HepG2 (cell line): ENCODE data around the gene PIGC. TPM values are rescaled to one million over a fixed set of nuclear protein-coding genes. Genes with fewer than 3 reads are reported as not detected.

Experiments
- CBFB ChIP-seq: sonication (generic); formaldehyde crosslinking; IDR thresholded peaks from 2 replicates; pipeline ENCODE4 v1.4.0; 2020; ENCODE audit warnings: missing genetic modification reagents
- DNMT1 ChIP-seq: sonication (generic); formaldehyde crosslinking; IDR thresholded peaks from 2 replicates; pipeline ENCODE4 v1.5.1; 2020; ENCODE audit warnings: mild to moderate bottlenecking, missing genetic modification reagents
- EHMT2 ChIP-seq: fragments of 200-600 bp; sonication (generic); IDR thresholded peaks from 2 replicates; pipeline ENCODE4 v1.7.0; 2017; ENCODE audit warnings: antibody characterized with exemption, low read depth, low read length, borderline replicate concordance
- ELF1 ChIP-seq: sonication (generic); formaldehyde crosslinking; IDR thresholded peaks from 2 replicates; pipeline ENCODE4 v1.4.0; 2020; ENCODE audit warnings: missing genetic modification reagents
- FOXJ3 ChIP-seq: sonication (generic); formaldehyde crosslinking; IDR thresholded peaks from 2 replicates; pipeline ENCODE4 v1.4.0; 2020; ENCODE audit warnings: missing genetic modification reagents, mild to moderate bottlenecking, borderline replicate concordance
- FOXP1 ChIP-seq, 2 experiments: fragments of 450-650 bp in 1 of 2; IDR thresholded peaks; 2 replicates each; pipeline ENCODE4 v1.6.1; 2017 to 2018; ENCODE audit warnings: antibody characterized with exemption in 1 of 2
- GLI4 ChIP-seq: sonication (generic); formaldehyde crosslinking; IDR thresholded peaks from 2 replicates; pipeline ENCODE4 v1.5.1; 2020; ENCODE audit warnings: missing genetic modification reagents, mild to moderate bottlenecking, moderate library complexity, borderline replicate concordance
- HMG20A ChIP-seq: IDR thresholded peaks from 2 replicates; pipeline ENCODE4 v1.6.1; 2016; ENCODE audit warnings: borderline replicate concordance
- HNRNPUL1 ChIP-seq: fragments of 200-400 bp; formaldehyde crosslinking; IDR thresholded peaks from 2 replicates; pipeline ENCODE4 v1.6.1; 2017; ENCODE audit warnings: low read depth, mild to moderate bottlenecking, low read length, moderate library complexity
- JUND ChIP-seq: sonication (generic); formaldehyde crosslinking; IDR thresholded peaks from 2 replicates; pipeline ENCODE4 v1.8.0; 2022; ENCODE audit warnings: mild to moderate bottlenecking, missing genetic modification reagents
- MTF1 ChIP-seq: sonication (generic); formaldehyde crosslinking; IDR thresholded peaks from 2 replicates; pipeline ENCODE4 v1.5.0; 2020; ENCODE audit warnings: missing genetic modification reagents
- NCOA2 ChIP-seq: sonication (generic); formaldehyde crosslinking; IDR thresholded peaks from 2 replicates; pipeline ENCODE4 v1.8.0; 2022; ENCODE audit warnings: inconsistent platforms
- NCOR1 ChIP-seq: fragments of 200-600 bp; sonication (generic); IDR thresholded peaks from 2 replicates; pipeline ENCODE4 v1.7.0; 2017; ENCODE audit warnings: antibody characterized with exemption, low read length, borderline replicate concordance
- NFE2L2 ChIP-seq: fragments of 150-350 bp; IDR thresholded peaks from 2 replicates; pipeline ENCODE4 v1.6.1; 2014; ENCODE audit warnings: low read length
- PBX2 ChIP-seq: IDR thresholded peaks from 2 replicates; pipeline ENCODE4 v1.6.1; 2016; ENCODE audit warnings: control low read depth
- PREB ChIP-seq: sonication (generic); formaldehyde crosslinking; IDR thresholded peaks from 2 replicates; pipeline ENCODE4 v1.4.0; 2020; ENCODE audit warnings: missing genetic modification reagents
- RFXAP ChIP-seq: sonication (generic); formaldehyde crosslinking; IDR thresholded peaks from 2 replicates; pipeline ENCODE4 v1.4.0; 2020; ENCODE audit warnings: missing genetic modification reagents, borderline replicate concordance
- SMYD3 ChIP-seq: sonication (generic); formaldehyde crosslinking; IDR thresholded peaks from 2 replicates; pipeline ENCODE4 v1.8.1; 2023; ENCODE audit warnings: mild to moderate bottlenecking, missing genetic modification reagents
- SNRNP70 ChIP-seq: fragments of 200-400 bp; formaldehyde crosslinking; IDR thresholded peaks from 2 replicates; pipeline ENCODE4 v1.6.1; 2017; ENCODE audit warnings: mild to moderate bottlenecking, low read depth, low read length, moderate library complexity
- U2AF1 ChIP-seq: fragments of 200-400 bp; formaldehyde crosslinking; optimal IDR thresholded peaks from 2 replicates; pipeline ENCODE3; 2017; ENCODE audit warnings: mild to moderate bottlenecking, low read depth, low read length
- ZFP37 ChIP-seq: sonication (generic); formaldehyde crosslinking; IDR thresholded peaks from 2 replicates; pipeline ENCODE4 v1.4.0; 2020; ENCODE audit warnings: missing genetic modification reagents, borderline replicate concordance
- ZFY ChIP-seq: sonication (generic); formaldehyde crosslinking; IDR thresholded peaks from 2 replicates; pipeline ENCODE4 v1.4.0; 2020; ENCODE audit warnings: missing genetic modification reagents
- ZNF138 ChIP-seq: sonication (generic); formaldehyde crosslinking; IDR thresholded peaks from 2 replicates; pipeline ENCODE4 v1.5.0; 2020; ENCODE audit warnings: mild to moderate bottlenecking, low read depth, missing genetic modification reagents
- ZNF232 ChIP-seq: sonication (generic); formaldehyde crosslinking; IDR thresholded peaks from 2 replicates; pipeline ENCODE4 v1.4.0; 2020; ENCODE audit warnings: missing genetic modification reagents, borderline replicate concordance
- ZNF292 ChIP-seq: sonication (generic); formaldehyde crosslinking; IDR thresholded peaks from 2 replicates; pipeline ENCODE4 v1.8.1; 2022; ENCODE audit warnings: mild to moderate bottlenecking, low read depth, missing genetic modification reagents, borderline replicate concordance
- ZNF362 ChIP-seq: sonication (generic); formaldehyde crosslinking; IDR thresholded peaks from 2 replicates; pipeline ENCODE4 v1.4.0; 2020; ENCODE audit warnings: missing genetic modification reagents, mild to moderate bottlenecking, borderline replicate concordance
- ZNF382 ChIP-seq: sonication (generic); formaldehyde crosslinking; IDR thresholded peaks from 2 replicates; pipeline ENCODE4 v1.5.0; 2020; ENCODE audit warnings: missing genetic modification reagents, mild to moderate bottlenecking, borderline replicate concordance
- ZNF468 ChIP-seq: sonication (generic); formaldehyde crosslinking; IDR thresholded peaks from 2 replicates; pipeline ENCODE4 v1.8.0; 2022; ENCODE audit warnings: mild to moderate bottlenecking, moderate library complexity, missing genetic modification reagents
- polyA plus RNA-seq, 8 experiments: library from polyadenylated mRNA; depleted of rRNA in 3 of 8; stranded (reverse) in 7 of 8; unstranded in 1 of 8; fragments of >200 nt; fragmentation: Illumina TruSeq in 4 of 8; extraction: Trizol in 4 of 8; gene quantifications; 2 replicates each; pipeline versions ENCODE4 v1.2.1 to v1.2.3, GENCODE V29; 2011 to 2016; ENCODE audit warnings: low read depth in 4 of 8, missing spikeins in 1 of 8, mixed read lengths in 1 of 8; ENCODE audit not compliant: insufficient read depth in 1 of 8
- total RNA-seq, 5 experiments: library from RNA; depleted of rRNA; stranded (reverse); fragments of >200 nt; fragmentation: Illumina TruSeq; extraction: Trizol; gene quantifications; 2 replicates each; pipeline ENCODE4 v1.2.3, GENCODE V29; 2016; ENCODE audit warnings: low read depth in 1 of 5
- TF ChIP-seq, protein P1 (sequence below): sonication (generic); formaldehyde crosslinking; IDR thresholded peaks from 2 replicates; pipeline ENCODE4 v1.5.0; 2020; ENCODE audit warnings: missing genetic modification reagents, mild to moderate bottlenecking, borderline replicate concordance

The PIGC gene
- total and polyA plus RNA-seq, 2 of the 13 experiments (the other 11 are each of a cell fraction or from before 2014, with no cell fraction given), result 26.7 to 29.5 TPM

DNA sequence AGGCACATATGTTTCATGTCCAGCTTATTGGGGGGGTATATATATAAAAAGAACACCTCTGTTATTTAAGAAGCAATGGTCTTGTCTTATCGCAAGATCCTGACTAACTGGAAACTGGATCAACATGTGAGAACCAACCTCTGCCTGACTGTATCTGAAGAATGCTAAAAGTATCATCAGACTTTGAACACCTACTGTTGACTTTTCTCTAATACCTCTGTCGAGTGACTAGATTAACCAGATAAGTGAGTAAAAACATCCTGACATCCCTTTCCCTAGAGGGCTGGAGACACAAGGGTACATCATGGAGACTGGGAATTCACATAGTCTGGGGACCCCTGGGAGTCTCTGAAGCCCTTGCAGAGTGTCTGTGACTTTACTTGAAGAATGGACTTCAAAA lies 26.3 kb upstream of the PIGC start (continued):
- TF ChIP-seq FOXP1 (IDR thresholded peaks at IDR 0.05) (no peak), FOXP1 (CRISPR knock-in tag; IDR thresholded peaks at IDR 0.05) (peak; percentile 74), FOXJ3 (peak; percentile 73; the same call in 1 of the 2 replicates), ZNF292 (CRISPR knock-in tag) (0 out of 2 replicates have a peak, but pooled peaks have one; percentile 26), SNRNP70 (no peak), HNRNPUL1 (no peak), PBX2 (0 out of 2 replicates have a peak, but pooled peaks have one; percentile 5), ZNF382 (CRISPR knock-in tag) (no peak), ELF1 (CRISPR knock-in tag) (no peak), GLI4 (no peak), NFE2L2 (no peak), JUND (no peak), HMG20A (CRISPR knock-in tag) (peak; percentile 94), ZNF138 (no peak), NCOR1 (peak; percentile 81; the same call in 1 of the 2 replicates), SMYD3 (CRISPR knock-in tag) (no peak), MTF1 (no peak), NCOA2 (peak; percentile 90), CBFB (no peak), ZFY (CRISPR knock-in tag) (no peak), EHMT2 (peak; percentile 62; the same call in 1 of the 2 replicates), PREB (no peak), RFXAP (CRISPR knock-in tag) (no peak), ZNF362 (CRISPR knock-in tag) (peak; percentile 62; the same call in 1 of the 2 replicates), ZNF468 (CRISPR knock-in tag) (no peak), U2AF1 (no peak), ZFP37 (no peak), ZNF232 (CRISPR knock-in tag) (no peak), DNMT1 (CRISPR knock-in tag) (no peak)
- TF ChIP-seq, protein P1, sequence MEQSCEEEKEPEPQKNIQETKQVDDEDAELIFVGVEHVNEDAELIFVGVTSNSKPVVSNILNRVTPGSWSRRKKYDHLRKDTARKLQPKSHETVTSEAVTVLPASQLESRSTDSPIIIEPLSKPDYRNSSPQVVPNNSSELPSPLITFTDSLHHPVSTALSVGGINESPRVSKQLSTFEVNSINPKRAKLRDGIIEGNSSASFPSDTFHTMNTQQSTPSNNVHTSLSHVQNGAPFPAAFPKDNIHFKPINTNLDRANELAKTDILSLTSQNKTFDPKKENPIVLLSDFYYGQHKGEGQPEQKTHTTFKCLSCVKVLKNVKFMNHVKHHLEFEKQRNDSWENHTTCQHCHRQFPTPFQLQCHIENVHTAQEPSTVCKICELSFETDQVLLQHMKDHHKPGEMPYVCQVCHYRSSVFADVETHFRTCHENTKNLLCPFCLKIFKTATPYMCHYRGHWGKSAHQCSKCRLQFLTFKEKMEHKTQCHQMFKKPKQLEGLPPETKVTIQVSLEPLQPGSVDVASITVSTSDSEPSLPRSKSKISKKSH (CRISPR knock-in tag), result no peak
